Upper lobe of left lung (tissue), 6 donors: ENCODE measurements around the gene GSTO1. TPM values are rescaled to one million over a fixed set of nuclear protein-coding genes. Genes with fewer than 3 reads are reported as not detected.
A peak's percentile ranks its signal among the peaks of the same experiment; 100 is the strongest.
"Not testable (repeated sequence)": the region's sequence is repeated elsewhere in the genome, so short reads cannot be mapped to it uniquely, and the experiment has no call there.

Experiments
- ATAC-seq, 2 donors: fragments of 200-7000 bp; cut with Tn5 transposase; one replicate each; pipeline ENCODE4 v1.9.1; 2022; ENCODE audit warnings: mild to moderate bottlenecking in 2 of 2, moderate library complexity in 2 of 2; ENCODE audit not compliant: low FRiP score in 2 of 2
- DNase-seq, 2 donors: peaks; one replicate each; pipeline ENCODE4 v3.0.0-alpha.2; 2019 to 2020
- H3K27ac ChIP-seq, 4 donors: fragments of 200-600 bp; sonication (generic); one replicate each; pipeline ENCODE4 v1.5.1; 2016 to 2019
- H3K27me3 ChIP-seq, 4 donors: fragments of 200-600 bp; sonication (generic); one replicate each; pipeline ENCODE4 v1.5.1; 2017 to 2019
- H3K36me3 ChIP-seq, 4 donors: fragments of 200-600 bp; sonication (generic); one replicate each; pipeline ENCODE4 v1.5.1; 2016 to 2019
- H3K4me1 ChIP-seq, 4 donors: fragments of 200-600 bp; sonication (generic); one replicate each; pipeline ENCODE4 v1.5.1; 2018 to 2019
- H3K4me3 ChIP-seq, 4 donors: fragments of 200-600 bp; sonication (generic); one replicate each; pipeline ENCODE4 v1.5.1; 2017 to 2019; ENCODE audit warnings: mild to moderate bottlenecking in 2 of 4, moderate library complexity in 1 of 4
- H3K9me3 ChIP-seq, 4 donors: fragments of 200-600 bp; sonication (generic); one replicate each; pipeline ENCODE4 v1.5.1; 2018 to 2019
- CTCF ChIP-seq, 6 experiments: fragments of 450-650 bp in 4 of 6; fragments of 200-600 bp in 2 of 6; sonication (generic) in 2 of 6; IDR thresholded peaks; one replicate each; pipeline ENCODE4 v1.5.1; 2016 to 2019; ENCODE audit warnings: antibody characterized with exemption in 6 of 6
- EP300 ChIP-seq, 4 donors: sonication (generic); formaldehyde crosslinking; IDR thresholded peaks; one replicate each; pipeline ENCODE4 v1.5.1; 2017; ENCODE audit warnings: antibody characterized with exemption in 4 of 4, control low read depth in 2 of 4
- POLR2A ChIP-seq, 4 donors: fragments of 450-650 bp; IDR thresholded peaks; one replicate each; pipeline ENCODE4 v1.5.1; 2016 to 2017; ENCODE audit warnings: antibody characterized with exemption in 4 of 4, mild to moderate bottlenecking in 2 of 4
- POLR2AphosphoS5 ChIP-seq, 2 donors: sonication (generic); formaldehyde crosslinking; IDR thresholded peaks; one replicate each; pipeline ENCODE4 v1.5.1; 2017; ENCODE audit warnings: antibody characterized with exemption in 2 of 2
- WGBS, 2 donors: methylation state at CpG; one replicate each; pipeline ENCODE4 v1.1.5; 2017 to 2018; 5-methylcytosine and 5-hydroxymethylcytosine counted together
- total RNA-seq, 6 donors: library from RNA; depleted of rRNA in 4 of 6; stranded (reverse); fragments of >200 nt in 4 of 6; gene quantifications; one replicate each; pipeline versions ENCODE4 v1.1.0 to v1.2.1, GENCODE V29; 2016 to 2021
- donor health status: DM: no; HTN: no; CAD: no; lungs with moderate emphysema.
- donor health status: DM: no; HTN: yes; CAD: no; lungs with severe emphysema.

Gene GSTO1
- total RNA-seq, 6 donors from 2014 or later: 30.4 to 147 (median 102) TPM

- H3K27me3 ChIP-seq: no peaks in the 10 kb centered on the region
- H3K4me1 ChIP-seq: no peaks in the 10 kb centered on the region
- H3K36me3 ChIP-seq: no peaks in the 10 kb centered on the region
- no peak overlapping the region for H3K4me3 ChIP-seq
- DNase-seq (no peak), ATAC-seq (no peak)
- no peak overlapping the region for H3K27ac ChIP-seq
- TF ChIP-seq EP300 (IDR thresholded peaks at IDR 0.05): no peak
- no peak for TF ChIP-seq POLR2A (IDR thresholded peaks at IDR 0.05)
- TF ChIP-seq CTCF (IDR thresholded peaks at IDR 0.05): no peak
- no peak for TF ChIP-seq POLR2AphosphoS5 (IDR thresholded peaks at IDR 0.05)
- no peaks in the 10 kb centered on the region for H3K9me3 ChIP-seq
Observed at GRCh38 chr10:104242545-104242944, 12.1 kb upstream of the GSTO1 start.

GRCh38 chr10:104243009-104243408 lies 11.7 kb upstream of the GSTO1 start:
- WGBS, 2 donors: 88 to 90% methylated on average over 3 of the region's 3 CpGs

GRCh38 chr10:104243512-104243911 lies 11.2 kb upstream of the GSTO1 start:
- ATAC-seq: no peak
- Histone ChIP-seq H3K4me1 (no peaks in the 10 kb centered on the region), H3K36me3 (no peaks in the 10 kb centered on the region), H3K27ac (no peak overlapping the region), H3K4me3 (no peak overlapping the region), H3K9me3 (no peaks in the 10 kb centered on the region), H3K27me3 (no peaks in the 10 kb centered on the region)
- TF ChIP-seq POLR2A (IDR thresholded peaks at IDR 0.05) (no peak), POLR2AphosphoS5 (IDR thresholded peaks at IDR 0.05) (no peak), EP300 (IDR thresholded peaks at IDR 0.05) (no peak), CTCF (IDR thresholded peaks at IDR 0.05) (no peak)
- WGBS, 2 donors: 42 to 51% methylated on average over 5 of the region's 5 CpGs
- no peak for DNase-seq

More at GRCh38 chr10:104243009-104243408, 11.7 kb upstream of the GSTO1 start:
- not testable (repeated sequence) for H3K27ac ChIP-seq, DNase-seq, H3K4me1 ChIP-seq, H3K36me3 ChIP-seq, H3K4me3 ChIP-seq, ATAC-seq, H3K27me3 ChIP-seq, H3K9me3 ChIP-seq

- no peak overlapping the region for H3K4me3 ChIP-seq
- DNase-seq: peak in 1 of 2 donors; percentile 68
- no peaks in the 10 kb centered on the region for H3K4me1 ChIP-seq
- no peaks in the 10 kb centered on the region for H3K36me3 ChIP-seq
- 93 to 96% methylated on average over 17 to 19 of the region's 34 CpGs for WGBS, 2 donors
- no peaks in the 10 kb centered on the region for H3K9me3 ChIP-seq
- TF ChIP-seq CTCF (IDR thresholded peaks at IDR 0.05) (no peak), POLR2A (IDR thresholded peaks at IDR 0.05) (no peak), EP300 (IDR thresholded peaks at IDR 0.05) (no peak), POLR2AphosphoS5 (IDR thresholded peaks at IDR 0.05) (no peak)
- no peaks in the 10 kb centered on the region for H3K27me3 ChIP-seq
- H3K27ac ChIP-seq: no peak overlapping the region
- ATAC-seq: no peak
Observed at GRCh38 chr10:104245066-104245632, 9.5 kb upstream of the GSTO1 start.

GRCh38 chr10:104246976-104247375 lies 7.7 kb upstream of the GSTO1 start:
- no peak overlapping the region for H3K4me3 ChIP-seq
- H3K36me3 ChIP-seq: no peaks in the 10 kb centered on the region
- no peaks in the 10 kb centered on the region for H3K9me3 ChIP-seq
- no peak for TF ChIP-seq CTCF (IDR thresholded peaks at IDR 0.05)
- peak; percentile 12 to 19 for TF ChIP-seq POLR2AphosphoS5 (IDR thresholded peaks at IDR 0.05)
- TF ChIP-seq EP300 (IDR thresholded peaks at IDR 0.05): no peak
- TF ChIP-seq POLR2A (IDR thresholded peaks at IDR 0.05): peak in 1 of 4 donors; percentile 70
- H3K27me3 ChIP-seq: no peaks in the 10 kb centered on the region
- WGBS, 2 donors: 56% methylated on average over 2 of the region's 2 CpGs
- ATAC-seq (peak; percentile 59 to 97), DNase-seq (peak in 1 of 2 donors; percentile 58)
- H3K27ac ChIP-seq: peak overlapping the region in 3 of 4 donors; percentile 2 to 57 (median 31)
- no peaks in the 10 kb centered on the region for H3K4me1 ChIP-seq
